Epithelial cell of proximal tubule (primary cell): Measurements from ENCODE around the gene POLR1A. TPM values are rescaled to one million over a fixed set of nuclear protein-coding genes. Genes with fewer than 3 reads are reported as not detected.
A peak's percentile ranks its signal among the peaks of the same experiment; 100 is the strongest.

Experiments
- DNase-seq: peaks from one replicate; pipeline ENCODE4 v3.0.0-alpha.2; 2011; ENCODE audit warnings: low read depth
- H3K4me3 ChIP-seq: 2 replicates; pipeline ENCODE4 v1.5.1; 2011; ENCODE audit warnings: low read depth, mild to moderate bottlenecking, low read length
- total RNA-seq: library from RNA; depleted of rRNA; stranded (reverse); fragments of >200 nt; gene quantifications from 2 replicates; pipeline ENCODE4 v1.2.3, GENCODE V29; 2015
- TF ChIP-seq, protein P1 (sequence below): conservative IDR thresholded peaks from 2 replicates; pipeline ENCODE4 v1.5.1; 2012; ENCODE audit warnings: low read depth, mild to moderate bottlenecking, low read length

POLR1A gene
- total RNA-seq, 1 donor from 2014 or later: 23.1 TPM

DNA sequence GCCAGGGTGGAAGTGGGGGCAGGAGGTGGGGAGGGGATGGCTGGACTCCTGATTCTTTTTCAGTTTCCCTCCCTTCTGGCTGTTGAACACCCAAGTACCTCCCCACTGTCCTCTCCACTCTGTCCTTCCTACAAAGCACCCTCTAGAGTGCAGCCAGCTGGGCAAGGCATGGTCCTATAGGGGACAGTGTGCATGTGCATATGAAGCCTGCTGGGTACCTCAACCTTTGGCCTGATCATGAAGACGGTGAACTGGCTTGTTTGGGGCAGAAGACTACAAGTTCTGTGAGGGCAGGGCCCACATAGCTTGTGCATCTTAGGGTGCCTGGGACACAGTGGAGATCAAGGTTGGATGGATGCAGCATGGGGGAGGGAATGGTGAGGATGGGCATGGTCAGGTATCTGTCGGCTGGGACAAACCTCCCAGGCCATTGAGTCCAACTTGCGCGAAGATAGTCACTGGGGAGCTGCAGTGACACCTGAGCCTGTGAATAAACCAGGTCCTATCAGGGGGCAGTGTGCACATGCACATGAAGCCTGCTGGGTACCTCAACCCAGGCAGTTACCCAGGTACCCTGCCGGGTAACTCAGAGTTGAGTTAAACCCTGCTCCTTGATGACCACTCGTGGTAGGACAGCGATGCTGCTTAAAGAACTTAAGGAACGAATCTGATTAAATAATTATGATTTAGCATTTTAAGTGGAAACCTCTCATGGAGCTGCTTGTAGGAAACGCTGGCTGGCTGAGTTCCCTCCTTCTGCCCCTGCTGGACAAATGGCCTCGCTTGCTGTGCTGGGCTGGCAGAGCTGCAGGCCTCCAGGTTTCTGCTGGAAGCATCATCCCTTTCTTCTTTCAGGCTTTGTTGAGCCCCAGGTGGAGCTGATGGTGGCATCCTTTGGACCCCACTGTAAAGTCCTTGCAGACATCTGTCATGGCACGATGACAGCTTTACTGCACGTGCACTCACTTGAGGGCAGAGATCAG, 84.0 kb downstream of the POLR1A start:
- DNase-seq: no peak
- H3K4me3 ChIP-seq: no peak overlapping the region
- TF ChIP-seq, protein P1, sequence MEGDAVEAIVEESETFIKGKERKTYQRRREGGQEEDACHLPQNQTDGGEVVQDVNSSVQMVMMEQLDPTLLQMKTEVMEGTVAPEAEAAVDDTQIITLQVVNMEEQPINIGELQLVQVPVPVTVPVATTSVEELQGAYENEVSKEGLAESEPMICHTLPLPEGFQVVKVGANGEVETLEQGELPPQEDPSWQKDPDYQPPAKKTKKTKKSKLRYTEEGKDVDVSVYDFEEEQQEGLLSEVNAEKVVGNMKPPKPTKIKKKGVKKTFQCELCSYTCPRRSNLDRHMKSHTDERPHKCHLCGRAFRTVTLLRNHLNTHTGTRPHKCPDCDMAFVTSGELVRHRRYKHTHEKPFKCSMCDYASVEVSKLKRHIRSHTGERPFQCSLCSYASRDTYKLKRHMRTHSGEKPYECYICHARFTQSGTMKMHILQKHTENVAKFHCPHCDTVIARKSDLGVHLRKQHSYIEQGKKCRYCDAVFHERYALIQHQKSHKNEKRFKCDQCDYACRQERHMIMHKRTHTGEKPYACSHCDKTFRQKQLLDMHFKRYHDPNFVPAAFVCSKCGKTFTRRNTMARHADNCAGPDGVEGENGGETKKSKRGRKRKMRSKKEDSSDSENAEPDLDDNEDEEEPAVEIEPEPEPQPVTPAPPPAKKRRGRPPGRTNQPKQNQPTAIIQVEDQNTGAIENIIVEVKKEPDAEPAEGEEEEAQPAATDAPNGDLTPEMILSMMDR: no peak

DNA sequence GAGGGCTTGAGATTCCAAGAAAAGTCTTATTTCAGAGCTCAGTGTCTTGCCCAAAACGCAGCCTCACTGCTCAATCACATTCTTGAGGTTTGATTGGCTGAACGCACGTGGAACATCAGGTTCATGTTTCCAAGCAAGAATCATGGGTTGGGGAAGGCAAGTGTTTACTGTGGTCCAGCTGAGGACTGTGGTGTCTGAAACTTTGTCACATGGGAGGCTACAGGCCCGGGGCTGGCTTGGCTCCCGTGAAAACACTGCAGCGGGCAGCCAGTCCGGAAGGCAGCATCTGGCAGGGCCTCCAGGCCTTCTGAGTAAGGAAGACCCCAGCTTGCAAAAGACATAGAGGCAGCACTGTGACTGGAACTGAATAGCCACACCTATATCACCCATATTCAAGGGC, 84.7 kb downstream of the POLR1A start:
- H3K4me3 ChIP-seq: no peak overlapping the region
- TF ChIP-seq, protein P1: no peak
- no peak for DNase-seq

DNA sequence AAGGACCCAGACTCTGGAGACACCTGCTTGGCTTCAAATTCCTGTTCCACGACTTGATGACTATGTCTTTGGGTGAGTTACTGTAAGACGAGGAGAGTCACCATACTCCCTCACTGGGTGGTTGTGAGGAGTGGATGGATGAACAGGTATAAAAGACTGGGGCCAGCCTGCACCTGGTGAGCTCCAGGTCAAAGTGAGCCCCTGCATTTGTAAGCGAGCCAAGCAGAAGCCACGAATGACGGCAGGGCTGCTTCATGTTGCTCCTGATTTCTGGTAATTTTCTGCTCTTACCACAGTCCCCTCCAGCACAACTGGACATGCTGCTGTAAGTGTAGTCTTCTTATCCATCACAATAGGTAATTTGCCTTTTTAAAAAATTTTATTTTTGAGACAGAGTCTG, 86.6 kb downstream of the POLR1A start:
- no peak for DNase-seq
- H3K4me3 ChIP-seq: no peak overlapping the region
- TF ChIP-seq, protein P1: no peak

DNA sequence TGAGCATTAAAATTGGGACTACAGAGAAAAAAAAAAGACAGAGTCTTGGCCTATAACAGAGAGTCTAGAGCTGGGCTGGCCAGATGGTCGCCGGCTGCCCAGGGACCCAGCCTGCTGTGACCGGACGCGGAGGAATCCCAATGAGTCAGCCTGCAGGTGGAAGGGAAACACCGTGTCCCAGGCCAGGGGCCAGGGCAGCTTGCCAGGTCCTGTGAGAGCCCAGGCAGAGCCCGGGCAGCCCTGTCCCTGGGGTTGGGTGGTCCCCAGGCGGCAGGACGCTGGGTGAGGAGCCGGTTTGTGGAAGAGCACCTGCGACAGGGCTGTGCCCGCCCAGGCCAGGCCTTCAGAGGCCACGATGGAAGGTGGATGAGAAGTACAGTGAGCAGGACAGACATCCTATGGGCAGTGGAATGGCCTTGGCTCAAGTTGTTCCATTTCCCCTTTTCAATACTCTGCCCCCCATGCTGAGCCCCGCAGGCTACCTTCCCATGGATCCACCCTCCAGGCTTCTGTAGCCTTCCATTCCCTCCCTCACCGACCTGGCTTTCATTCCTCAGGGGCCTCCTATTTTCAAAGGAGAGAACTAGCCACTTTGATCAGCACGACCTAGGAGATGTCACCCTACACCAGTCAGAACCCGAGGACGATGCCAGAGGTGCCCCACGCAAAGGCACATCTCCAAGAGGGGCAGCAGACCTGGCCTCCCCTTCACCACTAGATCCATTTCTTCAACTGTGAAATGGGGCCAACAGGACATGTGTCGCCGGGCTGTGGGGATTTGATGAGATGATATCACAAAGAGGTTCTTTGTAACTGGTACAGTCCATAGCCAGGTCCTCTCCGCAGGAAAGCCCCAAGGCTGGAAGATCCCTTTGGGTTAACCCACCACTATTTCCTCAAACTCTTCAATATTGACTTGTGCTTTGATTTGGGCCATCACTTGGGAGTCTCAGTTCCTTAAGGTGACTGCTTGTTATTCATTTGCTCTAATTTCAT, 87.5 kb downstream of the POLR1A start:
- no peak overlapping the region for H3K4me3 ChIP-seq
- DNase-seq: peak; percentile 35
- TF ChIP-seq, protein P1: no peak

DNA sequence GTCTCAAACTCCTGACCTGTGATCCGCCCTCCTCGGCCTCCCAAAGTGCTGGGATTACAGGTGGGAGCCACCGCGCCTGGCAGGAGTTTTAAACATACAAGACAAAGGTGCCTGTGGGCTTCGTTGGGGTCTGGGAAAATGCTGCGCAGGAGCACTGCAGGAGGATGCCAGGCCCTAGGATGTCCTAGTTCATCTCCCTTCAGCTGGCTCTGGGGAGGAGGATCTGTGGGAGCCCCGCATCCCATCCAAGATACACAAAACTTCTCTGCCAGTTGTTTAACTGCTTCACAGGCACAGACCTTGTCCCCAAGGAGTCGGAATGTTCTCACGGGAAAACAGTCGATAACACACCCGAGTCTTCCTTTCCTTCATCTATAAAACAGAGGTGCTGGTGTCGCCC, 89.1 kb downstream of the POLR1A start:
- no peak overlapping the region for H3K4me3 ChIP-seq
- TF ChIP-seq, protein P1: no peak
- DNase-seq: no peak

DNA sequence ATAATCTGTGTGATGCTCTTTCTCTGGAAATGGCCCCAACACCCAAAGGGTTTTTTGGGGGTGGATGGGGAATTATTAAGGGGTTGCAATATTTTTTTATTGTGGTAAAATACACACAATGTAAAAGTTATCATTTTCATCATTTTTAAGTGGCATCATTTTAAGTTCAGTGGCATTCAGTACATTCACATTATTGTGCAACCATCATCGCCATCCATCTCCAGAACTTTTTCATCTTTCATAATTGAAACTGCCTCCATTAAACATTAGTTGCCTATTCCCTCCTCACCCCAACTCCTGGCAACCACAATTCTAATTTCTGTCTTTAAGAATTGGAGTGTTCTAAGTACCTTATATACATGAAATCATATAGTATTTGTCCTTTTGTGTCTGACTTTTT, 90.0 kb downstream of the POLR1A start:
- H3K4me3 ChIP-seq: no peak overlapping the region
- TF ChIP-seq, protein P1: no peak
- DNase-seq: no peak
